AG10803 (cell line): ENCODE data around the gene CREB3L4.
"Not testable (repeated sequence)": the region's sequence is repeated elsewhere in the genome, so short reads cannot be mapped to it uniquely, and the experiment has no call there.

ENCODE experiments used
- DNase-seq: peaks from one replicate; pipeline ENCODE4 v3.0.0; 2010; ENCODE audit warnings: low read depth
- H3K4me3 ChIP-seq: 2 replicates; pipeline ENCODE4 v1.5.1; 2011; ENCODE audit warnings: mild to moderate bottlenecking, low read length, control low read depth
- CTCF ChIP-seq: conservative IDR thresholded peaks from 2 replicates; pipeline ENCODE4 v1.5.1; 2011; ENCODE audit warnings: mild to moderate bottlenecking, low read length, control low read depth, inconsistent platforms

CREB3L4 gene

GRCh38 chr1:153977250-153978240, 9.8 kb downstream of the CREB3L4 start, which contains the start of gene JTB:
TSS of gene JTB (minus strand) at chr1:153977674. CDS start at chr1:153977252, 422 bp downstream.
- peak; percentile 74 for DNase-seq
- TF ChIP-seq CTCF, result no peak
- H3K4me3 ChIP-seq, result peak within 1 kb of the TSS; percentile 99

GRCh38 chr1:153978274-153978909, 10.7 kb downstream of the CREB3L4 start:
- peak overlapping the region; percentile 99 for H3K4me3 ChIP-seq
- DNase-seq, result no peak
- TF ChIP-seq CTCF, result no peak

GRCh38 chr1:153979091-153979490, 11.4 kb downstream of the CREB3L4 start:
- not testable (repeated sequence) for H3K4me3 ChIP-seq, DNase-seq

- DNase-seq, H3K4me3 ChIP-seq: not testable (repeated sequence)
These were observed 14.0 kb downstream of the CREB3L4 start for GRCh38 chr1:153981735-153982134.

GRCh38 chr1:153984123-153984894, 16.6 kb downstream of the CREB3L4 start:
- no peak for TF ChIP-seq CTCF
- DNase-seq, result no peak
- H3K4me3 ChIP-seq, result peak overlapping the region; percentile 94

GRCh38 chr1:153985341-153985912, 17.7 kb downstream of the CREB3L4 start:
- H3K4me3 ChIP-seq, result peak overlapping the region; percentile 94
- peak; percentile 70 for DNase-seq

More at GRCh38 chr1:153985341-153985912, 17.7 kb downstream of the CREB3L4 start:
- no peak for TF ChIP-seq CTCF
